ENCODE data around the gene LMTK3.

DNA sequence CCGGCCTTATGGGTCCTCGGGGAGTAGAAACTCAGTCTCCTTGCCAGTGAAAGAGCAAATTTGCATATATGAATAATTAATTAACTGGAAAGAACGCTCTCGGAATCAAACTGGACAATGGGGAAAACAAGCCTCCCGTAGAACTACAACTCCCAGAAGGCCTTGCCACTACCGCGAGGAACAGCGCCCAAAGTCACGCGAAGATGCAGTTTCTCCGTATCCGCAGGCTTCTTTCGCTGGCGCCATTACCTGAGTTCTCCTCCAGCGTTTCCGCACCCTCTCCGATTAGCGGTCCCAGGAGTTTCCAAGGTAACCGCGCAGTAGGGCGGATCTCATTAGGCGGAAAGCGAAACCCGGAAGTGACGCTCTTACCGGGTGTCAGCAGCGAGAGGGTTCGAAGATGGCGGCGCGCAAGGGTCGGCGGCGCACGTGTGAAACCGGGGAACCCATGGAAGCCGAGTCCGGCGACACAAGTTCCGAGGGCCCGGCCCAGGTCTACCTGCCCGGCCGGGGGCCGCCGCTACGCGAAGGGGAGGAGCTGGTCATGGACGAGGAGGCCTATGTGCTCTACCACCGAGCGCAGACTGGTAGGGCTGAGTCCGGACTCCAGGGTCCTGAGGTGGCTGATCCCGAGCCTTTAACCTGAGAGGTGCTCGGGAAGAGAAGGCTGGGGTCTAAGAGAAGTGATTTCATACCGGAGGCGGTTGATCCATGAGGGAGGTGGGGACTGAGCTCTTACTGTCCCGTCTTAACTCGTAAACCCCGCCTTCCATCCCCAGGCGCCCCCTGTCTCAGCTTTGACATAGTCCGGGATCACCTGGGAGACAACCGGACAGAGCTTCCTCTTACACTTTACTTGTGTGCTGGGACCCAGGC is 65.8 kb downstream of the LMTK3 start, which contains the start of gene GRWD1:
- TF ChIP-seq, protein P1, sequence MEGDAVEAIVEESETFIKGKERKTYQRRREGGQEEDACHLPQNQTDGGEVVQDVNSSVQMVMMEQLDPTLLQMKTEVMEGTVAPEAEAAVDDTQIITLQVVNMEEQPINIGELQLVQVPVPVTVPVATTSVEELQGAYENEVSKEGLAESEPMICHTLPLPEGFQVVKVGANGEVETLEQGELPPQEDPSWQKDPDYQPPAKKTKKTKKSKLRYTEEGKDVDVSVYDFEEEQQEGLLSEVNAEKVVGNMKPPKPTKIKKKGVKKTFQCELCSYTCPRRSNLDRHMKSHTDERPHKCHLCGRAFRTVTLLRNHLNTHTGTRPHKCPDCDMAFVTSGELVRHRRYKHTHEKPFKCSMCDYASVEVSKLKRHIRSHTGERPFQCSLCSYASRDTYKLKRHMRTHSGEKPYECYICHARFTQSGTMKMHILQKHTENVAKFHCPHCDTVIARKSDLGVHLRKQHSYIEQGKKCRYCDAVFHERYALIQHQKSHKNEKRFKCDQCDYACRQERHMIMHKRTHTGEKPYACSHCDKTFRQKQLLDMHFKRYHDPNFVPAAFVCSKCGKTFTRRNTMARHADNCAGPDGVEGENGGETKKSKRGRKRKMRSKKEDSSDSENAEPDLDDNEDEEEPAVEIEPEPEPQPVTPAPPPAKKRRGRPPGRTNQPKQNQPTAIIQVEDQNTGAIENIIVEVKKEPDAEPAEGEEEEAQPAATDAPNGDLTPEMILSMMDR (IDR thresholded peaks at IDR 0.05 in 8 of 11, conservative IDR thresholded peaks at IDR 0.05 in 3 of 11): peak in 5 of 11 experiments; percentile 1 to 46 (median 35)
- no peak for TF ChIP-seq POLR2A (IDR thresholded peaks at IDR 0.05)
